Epithelial cell of proximal tubule (primary cell): ENCODE data around the gene SOX12. TPM values are rescaled to one million over a fixed set of nuclear protein-coding genes. Genes with fewer than 3 reads are reported as not detected.

ENCODE experiments used
- DNase-seq: peaks from one replicate; pipeline ENCODE4 v3.0.0-alpha.2; 2011; ENCODE audit warnings: low read depth
- H3K4me3 ChIP-seq: 2 replicates; pipeline ENCODE4 v1.5.1; 2011; ENCODE audit warnings: low read depth, mild to moderate bottlenecking, low read length
- total RNA-seq: library from RNA; depleted of rRNA; stranded (reverse); fragments of >200 nt; gene quantifications from 2 replicates; pipeline ENCODE4 v1.2.3, GENCODE V29; 2015
- TF ChIP-seq, protein P1 (sequence below): conservative IDR thresholded peaks from 2 replicates; pipeline ENCODE4 v1.5.1; 2012; ENCODE audit warnings: low read depth, mild to moderate bottlenecking, low read length

SOX12 gene
- total RNA-seq, 1 donor from 2014 or later, result 10.1 TPM

DNA sequence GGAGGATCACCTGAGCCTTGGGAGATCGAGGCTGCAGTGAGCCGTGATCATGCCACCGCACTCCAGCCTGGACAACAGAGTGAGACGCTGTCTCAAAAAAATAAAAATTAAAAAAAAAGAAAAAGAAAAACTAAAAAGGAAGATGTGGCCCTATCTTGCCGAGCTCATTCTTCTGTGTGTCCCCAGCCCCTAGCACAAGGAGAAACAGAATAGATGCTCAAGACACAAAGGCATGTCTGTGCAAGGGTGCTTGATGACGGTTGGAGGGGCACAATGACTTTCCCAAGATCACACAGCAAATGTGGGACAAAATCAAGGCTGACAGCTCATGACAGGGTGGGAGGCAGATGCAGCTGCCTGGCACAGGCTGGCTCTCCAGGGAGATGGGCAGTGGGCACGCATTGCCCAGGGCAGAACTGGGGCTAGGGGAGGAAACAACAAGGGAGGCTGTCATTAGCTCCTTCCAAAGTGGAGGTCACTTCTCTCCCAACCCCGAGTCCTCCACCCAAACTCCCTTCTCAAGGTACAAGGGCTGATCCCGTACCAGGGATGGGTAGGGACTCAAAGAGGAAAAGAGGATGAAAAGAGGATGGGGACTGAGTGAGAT, 20.8 kb downstream of the SOX12 start:
- DNase-seq, result no peak
- peak overlapping the region; percentile 69 for H3K4me3 ChIP-seq
- TF ChIP-seq, protein P1, sequence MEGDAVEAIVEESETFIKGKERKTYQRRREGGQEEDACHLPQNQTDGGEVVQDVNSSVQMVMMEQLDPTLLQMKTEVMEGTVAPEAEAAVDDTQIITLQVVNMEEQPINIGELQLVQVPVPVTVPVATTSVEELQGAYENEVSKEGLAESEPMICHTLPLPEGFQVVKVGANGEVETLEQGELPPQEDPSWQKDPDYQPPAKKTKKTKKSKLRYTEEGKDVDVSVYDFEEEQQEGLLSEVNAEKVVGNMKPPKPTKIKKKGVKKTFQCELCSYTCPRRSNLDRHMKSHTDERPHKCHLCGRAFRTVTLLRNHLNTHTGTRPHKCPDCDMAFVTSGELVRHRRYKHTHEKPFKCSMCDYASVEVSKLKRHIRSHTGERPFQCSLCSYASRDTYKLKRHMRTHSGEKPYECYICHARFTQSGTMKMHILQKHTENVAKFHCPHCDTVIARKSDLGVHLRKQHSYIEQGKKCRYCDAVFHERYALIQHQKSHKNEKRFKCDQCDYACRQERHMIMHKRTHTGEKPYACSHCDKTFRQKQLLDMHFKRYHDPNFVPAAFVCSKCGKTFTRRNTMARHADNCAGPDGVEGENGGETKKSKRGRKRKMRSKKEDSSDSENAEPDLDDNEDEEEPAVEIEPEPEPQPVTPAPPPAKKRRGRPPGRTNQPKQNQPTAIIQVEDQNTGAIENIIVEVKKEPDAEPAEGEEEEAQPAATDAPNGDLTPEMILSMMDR, result no peak

DNA sequence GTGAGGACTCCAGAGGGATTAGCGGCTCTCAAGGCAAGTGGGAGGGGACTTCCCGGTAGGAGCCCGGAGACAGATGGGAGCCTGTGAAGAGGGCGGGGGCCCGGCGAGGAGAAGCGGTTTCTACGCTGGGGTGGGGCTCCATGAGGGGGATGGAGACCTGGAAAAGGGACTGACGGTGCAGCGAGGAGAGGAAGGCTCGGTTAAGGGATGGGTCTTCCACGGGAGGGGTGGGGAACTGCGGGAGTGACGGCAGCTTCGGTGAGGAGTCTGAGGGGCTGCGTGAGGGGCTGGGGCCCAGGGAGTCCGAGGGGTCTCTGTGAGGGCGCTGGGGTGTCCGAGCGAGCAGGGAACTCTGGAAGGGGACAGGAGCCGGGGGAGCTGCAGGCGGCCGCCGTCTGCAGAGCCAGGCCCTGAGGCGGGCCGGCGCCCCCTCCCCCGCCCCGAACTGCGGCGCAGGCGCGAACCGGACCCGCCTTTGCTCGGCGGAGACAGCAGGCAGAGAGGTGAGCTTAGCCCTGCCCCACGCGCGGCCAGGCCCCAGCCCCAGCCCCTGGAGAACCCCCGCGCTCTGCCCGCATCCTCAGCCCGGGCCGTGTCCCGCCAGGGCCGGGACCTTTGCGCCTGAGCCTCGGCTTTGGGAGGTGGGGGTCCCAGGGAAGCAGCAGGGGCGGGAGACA, 21.4 kb downstream of the SOX12 start, which contains the start of gene NRSN2:
NRSN2 (plus strand) TSS at position 472 of the 677 bp plus-strand sequence. CDS start 2,533 bp downstream, outside the sequence.
- DNase-seq, result no peak
- TF ChIP-seq, protein P1, result no peak
- H3K4me3 ChIP-seq, result peak within 1 kb of the TSS; percentile 69

DNA sequence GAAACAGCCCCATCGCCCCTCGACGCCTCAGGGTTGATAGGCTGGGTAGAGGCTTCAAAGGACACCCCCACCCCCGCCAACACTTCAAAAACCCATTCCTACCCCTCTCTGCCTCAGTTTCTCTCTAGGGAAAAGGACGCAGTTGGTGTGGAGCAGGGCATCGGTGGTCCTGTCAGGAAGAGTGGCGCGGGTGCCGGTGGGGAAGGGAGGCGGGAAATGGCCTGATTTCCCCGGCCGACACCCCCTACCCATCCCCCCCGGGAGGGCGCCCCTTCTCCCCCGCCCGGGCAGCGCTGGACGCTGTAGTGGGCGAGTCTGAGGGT, 21.9 kb downstream of the SOX12 start:
- TF ChIP-seq, protein P1, result no peak
- peak overlapping the region; percentile 69 for H3K4me3 ChIP-seq
- no peak for DNase-seq

DNA sequence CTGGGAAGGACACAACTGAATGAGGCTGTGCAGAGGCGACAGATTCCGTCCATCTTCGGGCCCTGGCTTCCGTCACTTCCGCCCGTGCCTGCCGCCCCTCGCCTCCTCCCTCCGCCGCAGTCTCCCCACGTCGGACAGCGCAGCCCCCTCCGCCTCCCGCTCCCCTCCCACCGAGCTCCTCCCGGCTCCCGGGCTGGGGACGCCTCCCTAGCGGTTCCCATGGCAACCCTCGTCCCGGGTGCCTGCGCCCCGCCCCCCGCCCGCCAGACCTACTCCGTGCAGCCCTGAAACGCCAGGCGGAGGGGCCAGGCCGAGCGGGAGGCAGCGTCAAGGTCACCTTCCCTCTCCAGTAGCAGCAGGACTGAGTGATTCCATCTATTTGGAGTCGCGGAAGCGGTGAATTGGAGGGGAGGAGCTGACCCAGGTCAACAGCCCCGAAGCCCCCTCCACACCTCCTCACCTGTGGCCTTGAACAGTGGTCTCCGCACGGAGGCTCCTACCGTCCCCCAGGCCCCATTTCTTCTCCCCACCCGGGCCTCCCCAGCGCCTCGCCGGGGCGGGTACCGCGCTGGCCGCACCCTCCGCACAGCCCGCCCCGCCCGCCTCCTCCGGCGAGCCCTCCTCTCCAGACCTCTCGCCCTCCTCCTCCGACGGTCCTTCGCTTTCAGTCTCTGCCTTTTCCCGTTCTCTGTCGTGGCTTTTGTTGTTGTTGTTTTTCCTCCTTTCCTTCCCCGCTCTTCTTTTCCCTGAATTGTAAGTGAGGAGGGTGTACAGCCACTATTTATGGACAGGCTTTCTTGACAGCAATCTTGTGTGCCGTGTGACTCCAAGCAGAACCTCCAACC, 22.5 kb downstream of the SOX12 start:
- peak overlapping the region; percentile 69 for H3K4me3 ChIP-seq
- DNase-seq, result no peak
- TF ChIP-seq, protein P1, result no peak

DNA sequence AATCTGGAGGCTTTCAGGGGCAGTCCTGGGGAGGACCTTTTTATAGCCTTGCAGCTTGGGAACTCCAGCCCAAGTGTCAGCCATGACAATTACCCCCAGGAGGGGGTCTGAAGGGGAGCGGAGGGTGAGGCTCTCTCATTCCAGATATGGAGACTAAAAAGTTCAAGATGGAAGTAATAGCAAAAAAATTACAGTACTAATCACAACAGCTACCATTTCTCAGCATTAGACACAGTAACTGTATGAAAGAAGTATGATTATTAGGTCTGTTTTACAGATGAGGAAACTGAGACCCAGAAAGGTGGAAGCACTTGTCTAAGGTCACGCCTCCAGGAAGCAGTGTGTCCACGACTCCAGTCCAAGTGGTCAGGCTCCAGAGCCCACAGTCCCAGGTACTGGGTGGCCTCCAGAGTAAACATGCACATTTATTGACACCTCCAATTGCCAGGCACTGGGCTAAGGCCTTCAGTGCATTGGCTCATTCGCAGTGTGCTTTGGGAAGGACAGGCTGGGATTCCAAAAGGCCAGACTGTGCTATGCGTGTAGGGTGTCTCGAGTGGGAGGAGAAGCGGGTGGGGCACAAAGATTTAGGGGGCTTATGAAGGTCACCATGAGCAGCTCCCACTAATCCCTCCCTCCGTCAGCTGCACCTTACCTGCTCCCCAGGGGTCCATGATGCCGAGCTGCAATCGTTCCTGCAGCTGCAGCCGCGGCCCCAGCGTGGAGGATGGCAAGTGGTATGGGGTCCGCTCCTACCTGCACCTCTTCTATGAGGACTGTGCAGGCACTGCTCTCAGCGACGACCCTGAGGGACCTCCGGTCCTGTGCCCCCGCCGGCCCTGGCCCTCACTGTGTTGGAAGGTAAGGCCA, 23.9 kb downstream of the SOX12 start:
- no peak for DNase-seq
- no peak overlapping the region for H3K4me3 ChIP-seq
- TF ChIP-seq, protein P1, result no peak

DNA sequence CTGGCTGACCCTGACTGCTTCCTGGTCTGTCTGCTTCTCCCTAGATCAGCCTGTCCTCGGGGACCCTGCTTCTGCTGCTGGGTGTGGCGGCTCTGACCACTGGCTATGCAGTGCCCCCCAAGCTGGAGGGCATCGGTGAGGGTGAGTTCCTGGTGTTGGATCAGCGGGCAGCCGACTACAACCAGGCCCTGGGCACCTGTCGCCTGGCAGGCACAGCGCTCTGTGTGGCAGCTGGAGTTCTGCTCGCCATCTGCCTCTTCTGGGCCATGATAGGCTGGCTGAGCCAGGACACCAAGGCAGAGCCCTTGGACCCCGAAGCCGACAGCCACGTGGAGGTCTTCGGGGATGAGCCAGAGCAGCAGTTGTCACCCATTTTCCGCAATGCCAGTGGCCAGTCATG, 27.8 kb downstream of the SOX12 start:
- DNase-seq, result no peak
- H3K4me3 ChIP-seq, result no peak overlapping the region
- TF ChIP-seq, protein P1, result no peak
